ENCODE data around the gene CHST11. TPM values are rescaled to one million over a fixed set of nuclear protein-coding genes. Genes with fewer than 3 reads are reported as not detected.

The CHST11 gene
- total RNA-seq, 1 donor from 2014 or later, result 15.5 TPM

- Mint-ChIP-seq H3K4me3 (no peak overlapping the region), H3K9me3 (peaks cover 5% of the 10 kb centered on the region), H3K36me3 (peaks cover 7% of the 10 kb centered on the region), H3K27me3 (no peaks in the 10 kb centered on the region), H3K27ac (no peak overlapping the region), H3K4me1 (ENCODE audit: unreplicated experiment) (peaks cover 16% of the 10 kb centered on the region)
- DNase-seq (ENCODE audit: extremely low spot score, unreplicated experiment), result no peak
- no peak for TF ChIP-seq CTCF (conservative IDR thresholded peaks at IDR 0.05)
These were observed 16.7 kb downstream of the CHST11 start for GRCh38 chr12:104473374-104473983.

GRCh38 chr12:104475271-104475670 lies 18.5 kb downstream of the CHST11 start:
- Mint-ChIP-seq H3K4me1 (ENCODE audit: unreplicated experiment) (peaks cover 16% of the 10 kb centered on the region), H3K9me3 (peaks cover 5% of the 10 kb centered on the region), H3K27me3 (no peaks in the 10 kb centered on the region), H3K27ac (no peak overlapping the region), H3K4me3 (no peak overlapping the region), H3K36me3 (peaks cover 7% of the 10 kb centered on the region)
- no peak for TF ChIP-seq CTCF (conservative IDR thresholded peaks at IDR 0.05)
- DNase-seq (ENCODE audit: extremely low spot score, unreplicated experiment), result no peak

- H3K4me3 Mint-ChIP-seq, result no peak overlapping the region
- H3K9me3 Mint-ChIP-seq, result peaks cover 5% of the 10 kb centered on the region
- no peak for TF ChIP-seq CTCF (conservative IDR thresholded peaks at IDR 0.05)
- peaks cover 4% of the 10 kb centered on the region for H3K36me3 Mint-ChIP-seq
- no peak for DNase-seq (ENCODE audit: extremely low spot score, unreplicated experiment)
- peaks cover 12% of the 10 kb centered on the region for H3K4me1 Mint-ChIP-seq (ENCODE audit: unreplicated experiment)
- H3K27ac Mint-ChIP-seq, result no peak overlapping the region
- no peaks in the 10 kb centered on the region for H3K27me3 Mint-ChIP-seq
These were observed 21.0 kb downstream of the CHST11 start for GRCh38 chr12:104477510-104478390.

GRCh38 chr12:104478396-104479122 lies 21.8 kb downstream of the CHST11 start:
- no peak overlapping the region for H3K4me3 Mint-ChIP-seq
- H3K9me3 Mint-ChIP-seq, result peaks cover 5% of the 10 kb centered on the region
- peaks cover 6% of the 10 kb centered on the region for H3K4me1 Mint-ChIP-seq (ENCODE audit: unreplicated experiment)
- peaks cover 4% of the 10 kb centered on the region for H3K36me3 Mint-ChIP-seq
- no peaks in the 10 kb centered on the region for H3K27me3 Mint-ChIP-seq
- no peak overlapping the region for H3K27ac Mint-ChIP-seq
- DNase-seq (ENCODE audit: extremely low spot score, unreplicated experiment), result no peak
- no peak for TF ChIP-seq CTCF (conservative IDR thresholded peaks at IDR 0.05)

GRCh38 chr12:104479123-104479662 lies 22.4 kb downstream of the CHST11 start:
- Mint-ChIP-seq H3K36me3 (peaks cover 4% of the 10 kb centered on the region), H3K27me3 (no peaks in the 10 kb centered on the region), H3K9me3 (peaks cover 5% of the 10 kb centered on the region), H3K27ac (no peak overlapping the region), H3K4me1 (ENCODE audit: unreplicated experiment) (peaks cover 6% of the 10 kb centered on the region), H3K4me3 (no peak overlapping the region)
- no peak for DNase-seq (ENCODE audit: extremely low spot score, unreplicated experiment)
- TF ChIP-seq CTCF (conservative IDR thresholded peaks at IDR 0.05), result no peak
